Peyer's patch (tissue), 4 donors: ENCODE results near the gene KRT6C.

ENCODE experiments used
- CTCF ChIP-seq, 6 experiments: fragments of 450-650 bp in 4 of 6; fragments of 200-600 bp in 2 of 6; sonication (generic) in 1 of 6; IDR thresholded peaks; one replicate each; pipeline ENCODE4 v1.5.1; 2017 to 2019; ENCODE audit warnings: antibody characterized with exemption in 6 of 6, mild to moderate bottlenecking in 3 of 6, moderate library complexity in 1 of 6
- POLR2A ChIP-seq, 2 donors: fragments of 450-650 bp; IDR thresholded peaks; one replicate each; pipeline ENCODE4 v1.5.1; 2017; ENCODE audit warnings: antibody characterized with exemption in 2 of 2, mild to moderate bottlenecking in 2 of 2, moderate library complexity in 2 of 2

- TF ChIP-seq CTCF (IDR thresholded peaks at IDR 0.05) (no peak), POLR2A (IDR thresholded peaks at IDR 0.05) (no peak)
Observed at GRCh38 chr12:52513736-52514135, 40.1 kb upstream of the KRT6C start.
